SIG-M5 treated with dmso at 0.1 percent for 504 hours (cell line): ENCODE measurements around the gene MTUS2.
"Not testable (repeated sequence)": the region's sequence is repeated elsewhere in the genome, so short reads cannot be mapped to it uniquely, and the experiment has no call there.

Experiments
- DNase-seq: peaks from one replicate; lab custom pipeline; 2025; ENCODE audit not compliant: unreplicated experiment; lab: John Stamatoyannopoulos, UW

Gene MTUS2

GRCh38 chr13:29156136-29156535 is 336.0 kb downstream of the MTUS2 start:
- no peak for DNase-seq

DNA sequence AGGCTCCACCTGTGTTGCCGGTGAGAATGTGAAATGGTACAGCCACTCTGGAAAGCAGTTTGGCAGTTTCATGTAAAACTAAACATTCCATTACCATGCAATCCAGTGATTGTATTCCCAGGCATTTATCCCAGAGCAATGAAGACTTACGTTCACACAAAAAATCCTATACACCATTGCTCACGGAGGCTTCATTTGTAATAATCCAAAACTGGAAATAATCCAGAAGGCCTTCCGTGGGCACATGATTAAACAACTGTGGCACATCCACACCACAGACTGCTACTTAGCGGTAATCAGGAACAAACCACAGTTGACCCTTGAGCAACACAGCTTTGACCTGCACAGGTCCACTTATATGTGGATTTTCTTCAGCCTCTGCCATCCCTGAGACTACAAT is 339.7 kb downstream of the MTUS2 start:
- no peak for DNase-seq

DNA sequence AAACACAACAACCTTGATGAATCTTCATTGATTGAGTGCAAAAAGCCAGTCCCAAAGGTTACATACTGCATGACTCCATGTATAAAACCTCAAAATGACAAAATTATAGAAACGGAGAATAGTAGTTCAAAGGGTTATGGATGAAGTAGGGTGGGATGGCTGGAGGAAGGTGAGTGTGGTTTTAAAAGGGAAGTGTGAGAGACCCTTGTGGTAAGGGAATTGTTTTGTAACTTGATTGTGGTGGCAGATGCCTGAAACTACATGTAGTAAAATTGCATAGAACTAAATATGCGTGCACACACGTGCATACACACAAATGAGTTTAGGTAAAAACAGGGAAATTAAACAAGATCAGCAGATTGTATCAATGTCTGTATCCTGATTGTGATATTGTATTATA is 340.7 kb downstream of the MTUS2 start:
- peak; percentile 9 for DNase-seq

GRCh38 chr13:29161676-29162075 is 341.5 kb downstream of the MTUS2 start:
- DNase-seq, result no peak

GRCh38 chr13:29162638-29163235 is 342.6 kb downstream of the MTUS2 start:
- DNase-seq, result no peak

DNA sequence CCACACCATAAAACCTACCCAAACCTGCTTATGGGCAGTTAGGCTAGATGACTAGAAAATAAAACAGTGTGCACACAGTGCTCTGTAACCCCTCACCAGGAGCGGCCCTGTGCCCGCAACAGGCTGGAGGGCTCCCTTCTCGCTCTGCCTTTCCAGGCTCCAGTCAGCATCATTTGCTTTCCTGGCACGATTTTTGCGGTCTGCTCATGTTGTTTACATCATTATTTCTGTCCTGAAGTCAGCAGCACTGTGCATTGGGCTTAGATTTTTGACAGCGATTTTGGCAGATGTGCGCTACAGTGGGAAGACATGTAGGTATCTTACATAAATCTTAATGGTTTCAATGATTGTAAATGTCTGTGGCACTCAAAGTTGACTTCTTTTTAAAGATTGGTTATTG is 344.0 kb downstream of the MTUS2 start:
- DNase-seq, result no peak

DNA sequence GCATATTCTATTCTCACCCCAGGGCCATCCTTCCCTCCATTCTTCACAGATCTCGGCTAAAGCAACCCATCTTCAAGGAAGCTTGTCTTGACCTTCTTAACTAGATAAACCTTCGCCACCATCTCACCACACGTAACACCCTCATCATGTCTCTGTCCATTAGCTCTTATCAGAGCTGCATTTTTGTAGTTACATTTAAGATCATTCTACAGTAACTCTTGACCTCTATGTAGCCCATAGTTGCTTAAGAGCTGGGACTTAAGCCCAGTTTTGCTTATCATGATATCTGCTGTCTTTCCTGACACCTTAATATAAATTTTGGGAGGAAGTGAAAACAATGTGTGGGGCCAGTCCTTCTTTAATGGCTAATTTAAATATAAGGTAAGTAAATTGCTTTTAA is 345.1 kb downstream of the MTUS2 start:
- no peak for DNase-seq

GRCh38 chr13:29165840-29166239 is 345.7 kb downstream of the MTUS2 start:
- DNase-seq, result peak; percentile 70

DNA sequence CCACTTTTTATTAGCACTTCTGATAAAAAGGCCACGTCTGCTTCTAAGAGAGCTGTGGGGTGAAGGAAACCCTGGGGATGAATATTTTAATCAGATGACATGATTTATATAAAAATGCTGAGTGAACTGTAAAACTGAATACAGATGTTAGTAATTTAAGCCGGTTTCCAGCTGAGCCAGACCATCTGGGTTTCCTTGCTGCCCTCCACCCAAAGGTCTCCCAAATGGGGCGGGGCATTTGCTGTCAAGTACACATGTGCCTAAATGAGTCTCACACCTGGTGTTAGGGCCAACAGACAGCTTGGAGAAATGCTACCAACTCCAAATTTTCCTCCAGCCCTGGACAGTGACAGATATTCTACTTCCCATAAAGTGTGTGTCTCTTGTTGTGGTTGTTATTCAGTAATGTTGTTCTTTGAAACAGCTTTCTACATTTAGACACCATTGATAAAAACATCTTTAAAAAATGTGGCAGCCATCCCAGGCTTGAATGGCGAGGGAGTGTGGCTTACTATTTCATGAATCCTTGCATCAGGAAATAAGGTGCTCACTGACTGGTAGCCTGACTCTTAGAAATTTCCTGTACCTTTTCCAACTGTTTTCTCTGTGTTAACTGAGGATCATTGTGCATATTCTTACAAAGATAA is 350.4 kb downstream of the MTUS2 start:
- DNase-seq, result no peak

GRCh38 chr13:29171244-29171643 is 351.1 kb downstream of the MTUS2 start:
- no peak for DNase-seq

- DNase-seq, result no peak
Observed at GRCh38 chr13:29174093-29174492, 354.0 kb downstream of the MTUS2 start.

DNA sequence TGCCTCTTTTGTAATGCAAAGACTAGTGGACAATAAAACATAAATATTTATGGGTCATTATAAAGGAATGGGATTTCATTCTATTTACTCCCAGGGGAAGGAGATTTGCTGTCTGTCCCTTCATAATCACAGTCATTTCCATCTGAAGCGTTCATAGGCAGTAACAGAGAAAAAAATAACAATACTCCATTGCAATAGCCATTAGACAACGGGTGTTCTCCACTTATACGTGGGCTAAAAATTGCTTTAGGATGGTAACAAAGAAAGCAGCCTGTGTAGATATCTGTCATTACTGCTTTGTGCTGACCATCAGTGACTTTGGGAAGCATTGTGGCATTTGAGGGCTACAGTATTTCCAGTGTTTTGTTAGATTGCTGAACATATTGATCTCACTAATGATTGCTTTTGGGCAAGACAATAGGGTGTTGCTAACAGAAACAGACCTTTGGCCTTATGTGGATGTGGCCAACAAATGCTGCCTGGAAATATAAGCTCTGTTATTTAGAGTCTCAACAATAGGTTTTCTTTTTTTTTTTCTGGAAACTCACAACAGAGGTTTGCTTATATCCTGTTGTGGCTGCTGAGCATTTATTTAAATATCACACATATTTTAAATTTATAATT is 355.2 kb downstream of the MTUS2 start:
- no peak for DNase-seq

GRCh38 chr13:29180055-29180454 is 359.9 kb downstream of the MTUS2 start:
- no peak for DNase-seq

- DNase-seq, result no peak
Observed at GRCh38 chr13:29182216-29182615, 362.1 kb downstream of the MTUS2 start.

DNA sequence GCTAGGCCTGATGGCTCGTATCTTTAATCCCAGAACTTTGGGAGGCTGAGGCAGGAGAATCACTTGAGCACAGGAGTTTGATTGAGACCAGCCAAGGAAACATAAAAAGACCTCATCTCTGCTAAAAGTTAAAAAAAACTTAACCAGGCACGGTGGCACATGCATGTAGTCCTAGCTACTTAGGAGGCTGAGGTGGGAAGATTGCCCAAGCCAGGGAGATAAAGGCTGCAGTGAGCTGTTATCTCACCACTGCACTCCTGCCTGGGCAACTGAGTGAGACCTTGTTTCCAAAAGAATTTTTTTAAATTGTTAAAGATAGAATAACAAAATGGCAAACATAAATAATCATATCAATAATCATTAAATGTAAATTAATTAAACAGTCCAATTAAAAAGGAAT is 365.8 kb downstream of the MTUS2 start:
- DNase-seq, result no peak

DNA sequence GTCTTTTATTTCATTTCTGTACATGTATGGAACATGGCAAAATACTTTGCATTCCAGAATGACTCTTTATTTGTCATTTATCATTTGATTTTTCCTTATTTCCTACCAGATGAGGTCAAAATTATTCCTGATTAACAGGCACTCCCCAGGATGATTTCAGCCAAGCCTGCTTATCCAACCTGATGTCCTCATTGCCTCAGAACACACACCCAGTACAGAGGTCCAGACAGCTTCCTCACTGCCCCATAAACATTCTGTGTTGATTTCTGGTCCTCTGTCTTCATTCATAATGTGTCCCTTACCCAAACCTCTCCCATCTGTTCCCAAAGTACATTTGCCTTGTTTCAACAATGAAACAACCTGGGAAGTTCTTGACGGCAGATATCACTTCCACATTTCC is 367.4 kb downstream of the MTUS2 start:
- no peak for DNase-seq

GRCh38 chr13:29190298-29190697 is 370.2 kb downstream of the MTUS2 start:
- no peak for DNase-seq

DNA sequence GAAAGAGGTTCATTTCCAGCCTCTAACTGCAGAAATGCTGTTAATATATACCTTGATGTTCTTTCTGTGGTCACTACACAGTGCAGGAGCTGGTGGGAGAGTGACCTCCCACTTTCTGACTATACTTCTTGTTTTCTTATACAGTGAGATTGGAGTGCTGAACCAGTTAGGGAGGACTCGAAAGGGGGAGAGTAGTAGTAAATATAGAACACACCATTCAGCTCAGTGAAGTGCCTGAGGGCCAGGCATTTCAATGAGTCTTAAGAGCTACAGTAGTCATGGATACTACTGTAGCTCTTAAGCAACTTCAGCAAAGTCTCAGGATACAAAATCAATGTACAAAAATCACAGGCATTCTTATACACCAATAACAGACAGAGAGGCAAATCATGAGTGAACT is 372.9 kb downstream of the MTUS2 start:
- no peak for DNase-seq

- no peak for DNase-seq
Observed at GRCh38 chr13:29195456-29195855, 375.3 kb downstream of the MTUS2 start.

DNA sequence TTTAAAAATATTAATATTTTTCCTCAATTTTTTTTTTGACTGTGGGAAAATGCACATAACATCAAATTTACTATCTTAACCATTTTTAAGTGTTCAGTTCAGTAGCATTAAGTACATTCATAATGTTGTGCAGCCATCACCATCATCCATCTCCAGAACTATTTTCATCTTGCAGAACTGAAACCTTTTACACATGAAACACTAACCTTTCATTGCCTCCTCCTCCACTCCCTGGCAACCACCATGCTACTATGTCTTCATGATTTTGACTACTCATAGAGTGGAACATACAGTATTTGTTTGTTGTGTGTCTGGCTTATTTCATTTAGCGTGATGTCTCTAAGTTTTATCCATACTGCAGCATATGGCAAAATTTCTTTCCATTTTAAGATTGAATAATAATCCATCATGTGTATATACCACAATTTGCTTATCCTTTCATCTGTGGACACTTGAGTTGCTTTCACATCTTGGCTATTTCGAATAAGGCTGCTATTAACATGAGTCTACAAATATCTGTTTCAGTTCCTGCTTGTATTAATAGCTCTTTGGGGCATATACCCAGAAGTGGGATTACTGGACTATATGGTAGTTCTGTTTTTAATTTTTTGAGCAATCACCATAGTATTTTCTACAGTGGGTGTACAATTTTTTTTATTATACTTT is 376.4 kb downstream of the MTUS2 start:
- DNase-seq, result peak; percentile 1

- not testable (repeated sequence) for DNase-seq
Observed at GRCh38 chr13:29202753-29203152, 382.6 kb downstream of the MTUS2 start.

DNA sequence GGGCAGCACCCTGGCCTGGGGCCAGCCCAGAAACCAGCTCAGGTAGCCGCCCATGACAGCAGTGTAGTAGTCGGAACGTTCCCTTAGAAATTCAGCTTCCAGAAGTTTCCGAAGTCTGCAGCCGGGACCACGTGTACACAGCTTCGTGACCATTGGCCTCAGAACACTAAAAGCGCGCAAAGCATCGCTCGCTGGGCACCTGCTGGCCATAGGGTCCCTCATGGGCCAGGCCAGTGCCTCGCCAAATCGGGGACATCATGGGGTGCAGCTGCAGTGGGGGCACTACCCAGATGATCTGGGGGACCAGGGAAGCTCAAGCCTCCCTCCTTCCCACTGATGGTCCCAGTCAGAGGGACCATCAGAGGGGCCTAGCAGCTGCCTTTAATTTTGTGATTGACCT is 384.5 kb downstream of the MTUS2 start:
- no peak for DNase-seq
